AG10803 (cell line): ENCODE results near the gene TBC1D7.
"Not testable (repeated sequence)": the region's sequence is repeated elsewhere in the genome, so short reads cannot be mapped to it uniquely, and the experiment has no call there.

Experiments
- DNase-seq: peaks from one replicate; pipeline ENCODE4 v3.0.0; 2010; ENCODE audit warnings: low read depth
- H3K4me3 ChIP-seq: 2 replicates; pipeline ENCODE4 v1.5.1; 2011; ENCODE audit warnings: mild to moderate bottlenecking, low read length, control low read depth
- TF ChIP-seq, protein P1 (sequence below): conservative IDR thresholded peaks from 2 replicates; pipeline ENCODE4 v1.5.1; 2011; ENCODE audit warnings: mild to moderate bottlenecking, low read length, control low read depth, inconsistent platforms

Gene TBC1D7

DNA sequence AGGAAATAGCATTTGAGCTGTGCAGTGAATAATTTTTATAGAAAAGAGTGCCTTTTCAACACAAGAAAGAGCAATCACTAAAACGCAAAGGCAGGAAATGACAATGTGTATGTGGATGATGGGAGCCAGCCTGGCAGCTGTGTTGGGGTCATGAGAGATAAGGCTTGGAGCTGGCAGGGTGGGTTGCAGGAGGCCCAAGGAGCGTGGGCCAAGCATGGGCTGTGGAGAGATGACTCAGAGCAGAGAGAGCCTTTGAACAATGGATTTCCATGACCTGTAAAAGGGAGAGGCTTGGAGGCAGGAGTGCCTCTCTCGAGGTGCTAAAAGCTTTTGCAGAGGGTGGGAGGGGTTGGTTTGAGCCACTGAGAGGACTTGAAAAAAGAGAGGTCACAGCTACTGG lies 6.6 kb upstream of the TBC1D7 start:
- TF ChIP-seq, protein P1, sequence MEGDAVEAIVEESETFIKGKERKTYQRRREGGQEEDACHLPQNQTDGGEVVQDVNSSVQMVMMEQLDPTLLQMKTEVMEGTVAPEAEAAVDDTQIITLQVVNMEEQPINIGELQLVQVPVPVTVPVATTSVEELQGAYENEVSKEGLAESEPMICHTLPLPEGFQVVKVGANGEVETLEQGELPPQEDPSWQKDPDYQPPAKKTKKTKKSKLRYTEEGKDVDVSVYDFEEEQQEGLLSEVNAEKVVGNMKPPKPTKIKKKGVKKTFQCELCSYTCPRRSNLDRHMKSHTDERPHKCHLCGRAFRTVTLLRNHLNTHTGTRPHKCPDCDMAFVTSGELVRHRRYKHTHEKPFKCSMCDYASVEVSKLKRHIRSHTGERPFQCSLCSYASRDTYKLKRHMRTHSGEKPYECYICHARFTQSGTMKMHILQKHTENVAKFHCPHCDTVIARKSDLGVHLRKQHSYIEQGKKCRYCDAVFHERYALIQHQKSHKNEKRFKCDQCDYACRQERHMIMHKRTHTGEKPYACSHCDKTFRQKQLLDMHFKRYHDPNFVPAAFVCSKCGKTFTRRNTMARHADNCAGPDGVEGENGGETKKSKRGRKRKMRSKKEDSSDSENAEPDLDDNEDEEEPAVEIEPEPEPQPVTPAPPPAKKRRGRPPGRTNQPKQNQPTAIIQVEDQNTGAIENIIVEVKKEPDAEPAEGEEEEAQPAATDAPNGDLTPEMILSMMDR, result no peak
- no peak for DNase-seq
- no peak overlapping the region for H3K4me3 ChIP-seq

DNA sequence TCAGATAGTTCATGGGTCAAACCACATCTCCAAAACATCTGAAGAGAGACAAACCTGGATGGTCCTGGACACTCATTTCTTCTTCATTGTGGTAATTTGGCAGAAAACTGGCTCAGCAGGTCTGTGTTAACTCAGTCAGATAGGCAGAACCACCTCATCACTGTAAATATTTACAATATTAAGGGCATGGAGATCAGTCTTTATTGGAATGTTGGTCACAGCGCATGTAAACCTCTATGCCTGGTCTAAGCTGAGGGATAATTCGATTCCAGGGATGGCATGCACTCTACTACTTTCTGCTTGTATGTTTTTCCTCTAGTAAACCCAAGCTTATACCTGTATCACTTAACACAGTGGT lies 4.0 kb upstream of the TBC1D7 start:
- no peak overlapping the region for H3K4me3 ChIP-seq
- TF ChIP-seq, protein P1, result no peak
- no peak for DNase-seq

DNA sequence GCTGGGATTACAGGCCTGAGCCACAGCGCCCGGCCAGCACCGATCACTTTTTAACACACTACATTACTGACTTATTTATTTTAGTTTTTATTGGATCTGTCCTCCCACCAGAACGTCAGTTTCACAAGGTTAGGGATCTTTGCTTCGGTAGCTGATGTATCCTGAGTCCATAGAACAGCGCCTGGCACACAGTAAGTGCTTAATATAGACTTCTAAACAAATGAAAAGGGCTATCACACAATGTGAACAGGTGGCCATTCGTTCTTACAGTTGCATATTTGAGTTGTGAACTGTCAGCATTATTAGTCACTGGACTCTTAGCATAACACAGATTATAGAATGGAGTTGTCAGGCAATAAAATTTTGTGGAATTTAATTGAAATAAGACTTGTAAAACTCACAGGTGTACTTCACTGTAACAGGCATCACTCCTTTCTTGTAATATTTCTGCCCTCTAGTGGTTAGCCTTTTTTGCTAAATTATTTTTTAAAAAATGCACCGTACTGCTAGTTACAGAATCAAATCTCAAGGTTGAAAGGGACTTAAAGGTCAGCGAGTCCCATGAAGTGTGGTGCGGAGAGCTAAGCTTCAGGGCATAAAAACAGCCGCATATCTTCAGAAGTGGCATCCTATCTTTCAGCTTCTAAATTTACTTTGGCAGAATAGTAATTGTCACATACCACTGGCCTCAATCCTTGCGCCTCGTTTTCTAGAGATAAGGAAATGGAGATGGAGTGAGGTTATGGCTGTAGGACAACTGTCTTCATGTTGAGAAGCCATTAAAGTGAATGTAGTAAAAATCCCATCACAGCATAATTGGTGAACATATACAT lies 3.4 kb upstream of the TBC1D7 start:
- TF ChIP-seq, protein P1, result peak; percentile 70
- H3K4me3 ChIP-seq, result no peak overlapping the region
- DNase-seq, result peak; percentile 31

DNA sequence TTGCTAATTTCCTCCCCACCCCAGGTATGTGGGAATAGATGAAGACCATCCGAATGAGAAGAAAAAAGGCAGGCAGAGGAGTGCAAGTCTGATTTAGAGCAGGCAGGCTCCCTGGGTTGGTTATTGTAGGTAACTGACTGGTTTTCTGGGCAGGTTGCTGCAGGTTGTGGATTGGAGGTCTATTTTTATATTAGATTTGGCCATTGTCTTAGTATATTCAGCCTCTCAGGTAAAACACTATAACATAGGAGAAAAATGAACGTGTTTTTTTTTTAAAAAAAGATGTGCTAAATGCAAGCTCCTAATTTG lies 492 bp upstream of the TBC1D7 start:
- peak overlapping the region; percentile 94 for H3K4me3 ChIP-seq
- no peak for DNase-seq
- TF ChIP-seq, protein P1, result no peak

DNA sequence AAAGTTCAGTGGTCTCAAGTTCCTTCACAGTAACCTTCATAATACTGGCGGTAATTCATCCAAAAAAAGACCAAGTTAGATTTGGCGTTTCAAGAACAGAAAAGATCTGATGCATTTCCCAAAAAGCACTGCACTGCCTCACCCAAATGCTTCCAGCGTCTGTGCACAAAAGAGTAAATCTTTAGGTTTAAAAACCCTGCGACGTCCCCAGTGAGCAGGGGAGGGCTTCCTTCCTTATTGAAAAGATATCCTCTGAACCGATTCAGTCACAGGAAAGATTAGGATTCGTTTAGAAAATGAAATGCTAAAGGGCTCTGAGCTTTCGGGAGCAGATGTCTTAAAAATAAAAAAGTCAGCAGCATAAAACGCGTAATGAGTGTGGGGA lies 654 bp downstream of the TBC1D7 start:
- H3K4me3 ChIP-seq, result peak overlapping the region; percentile 94
- TF ChIP-seq, protein P1, result no peak
- DNase-seq, result no peak

DNA sequence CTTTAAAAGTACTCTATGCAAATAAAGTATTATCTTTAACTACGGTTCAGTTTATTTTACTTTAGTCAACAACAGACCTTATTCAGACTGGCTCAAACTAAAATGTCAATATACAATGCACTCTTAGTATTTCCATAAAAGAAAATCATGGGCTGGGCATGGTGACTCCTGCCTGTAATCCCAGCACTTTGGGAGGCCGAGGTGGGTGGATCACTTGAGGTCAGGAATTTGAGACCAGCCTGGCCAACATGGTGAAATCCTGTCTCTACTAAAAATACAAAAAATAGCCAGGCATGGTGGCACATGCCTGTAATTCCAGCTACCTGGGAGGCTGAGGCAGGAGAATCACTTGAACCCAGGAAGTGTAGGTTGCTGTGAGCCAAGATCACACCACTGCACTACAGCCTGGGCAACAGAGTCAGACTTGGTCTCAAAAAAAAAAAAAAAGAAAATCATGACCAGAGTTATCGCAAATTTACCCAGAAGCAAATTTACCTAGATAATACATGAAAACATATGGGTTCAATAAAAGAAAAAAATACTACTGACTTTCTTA lies 2.2 kb downstream of the TBC1D7 start:
- DNase-seq, H3K4me3 ChIP-seq: not testable (repeated sequence)

DNA sequence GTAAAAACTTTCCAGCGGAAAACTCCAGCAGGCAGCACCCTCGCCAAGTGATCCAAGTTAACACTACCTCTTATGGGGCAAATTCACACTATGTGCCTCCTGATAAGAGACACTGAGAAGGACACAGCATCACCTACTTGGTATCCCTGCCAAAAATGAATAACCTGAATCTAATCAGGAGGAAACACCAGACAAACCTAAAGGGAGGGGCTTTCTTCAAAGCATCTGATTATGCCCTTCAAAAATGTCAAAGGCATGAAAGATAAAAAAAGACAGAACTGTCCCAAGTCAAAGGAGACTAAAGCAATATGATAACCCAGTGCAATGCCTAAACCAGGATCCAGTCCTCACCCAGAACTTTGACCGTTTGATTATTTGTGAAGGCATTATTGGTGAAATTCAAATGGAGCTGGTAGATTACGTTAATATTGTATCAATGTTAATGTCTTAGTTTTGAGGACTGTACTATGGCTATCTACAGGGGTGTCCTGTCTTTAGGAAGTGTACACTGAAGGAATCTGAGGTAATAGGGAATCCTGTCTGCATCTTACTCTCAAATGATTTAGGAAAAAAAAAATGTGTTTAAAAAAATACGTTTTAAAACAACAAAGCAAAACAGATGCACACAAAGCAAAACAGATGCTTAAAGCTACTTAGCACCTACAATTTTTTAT lies 8.3 kb downstream of the TBC1D7 start:
- H3K4me3 ChIP-seq, result no peak overlapping the region
- TF ChIP-seq, protein P1, result no peak
- DNase-seq, result no peak
